DOHH2 (cell line): ENCODE results near the gene IRF2BP2.

Experiments used
- H3F3A ChIP-seq: fragments of 200-600 bp; sonication (generic), shearing (Covaris generic); 2 replicates; pipeline ENCODE4 v1.6.0; 2016; ENCODE audit warnings: antibody characterized with exemption, mild to moderate bottlenecking; ENCODE audit not compliant: control insufficient read depth, insufficient read depth
- H3K27ac ChIP-seq: fragments of 200-600 bp; sonication (generic); 2 replicates; pipeline ENCODE4 v1.5.1; 2014; ENCODE audit warnings: low read depth, mild to moderate bottlenecking, low read length, moderate library complexity
- H3K27me3 ChIP-seq: fragments of 200-600 bp; sonication (generic); 2 replicates; pipeline ENCODE4 v1.6.1; 2014; ENCODE audit warnings: mild to moderate bottlenecking, low read length, mixed read lengths; ENCODE audit not compliant: control insufficient read depth
- H3K36me3 ChIP-seq: fragments of 200-600 bp; sonication (generic); 2 replicates; pipeline ENCODE4 v1.6.1; 2014; ENCODE audit warnings: mild to moderate bottlenecking, low read length, moderate library complexity, mixed read lengths; ENCODE audit not compliant: control insufficient read depth
- H3K4me1 ChIP-seq: fragments of 200-600 bp; sonication (generic); 2 replicates; pipeline ENCODE4 v1.6.1; 2014; ENCODE audit warnings: mild to moderate bottlenecking, low read length, mixed read lengths; ENCODE audit not compliant: control insufficient read depth
- H3K4me2 ChIP-seq: fragments of 200-600 bp; sonication (generic); 2 replicates; pipeline ENCODE4 v1.6.0; 2014; ENCODE audit warnings: mild to moderate bottlenecking, low read length, moderate library complexity
- H3K4me3 ChIP-seq: fragments of 200-600 bp; sonication (generic); 2 replicates; pipeline ENCODE4 v1.5.1; 2014; ENCODE audit warnings: mild to moderate bottlenecking, low read length, mixed read lengths
- H3K79me2 ChIP-seq: fragments of 200-600 bp; sonication (generic); 2 replicates; pipeline ENCODE4 v1.6.1; 2014; ENCODE audit warnings: mild to moderate bottlenecking, low read length, mixed read lengths; ENCODE audit not compliant: control insufficient read depth
- H3K9me2 ChIP-seq: fragments of 200-600 bp; sonication (generic); replicated peaks from 2 replicates; pipeline ENCODE4 v1.6.1; 2014; ENCODE audit warnings: mild to moderate bottlenecking, low read length, mixed read lengths; ENCODE audit not compliant: control insufficient read depth
- H3K9me3 ChIP-seq: fragments of 200-600 bp; sonication (generic); 2 replicates; pipeline ENCODE4 v1.6.1; 2014; ENCODE audit warnings: antibody characterized with exemption, low read length, mixed read lengths; ENCODE audit not compliant: control insufficient read depth, insufficient read depth
- H4K20me1 ChIP-seq: fragments of 200-600 bp; sonication (generic); 2 replicates; pipeline ENCODE4 v1.6.0; 2014; ENCODE audit warnings: low read depth, mild to moderate bottlenecking, antibody characterized with exemption, low read length, moderate library complexity; ENCODE audit not compliant: control insufficient read depth, insufficient read depth
- CTCF ChIP-seq: fragments of 200-600 bp; sonication (generic); IDR thresholded peaks from one replicate; pipeline ENCODE4 v1.5.1; 2014; ENCODE audit warnings: antibody characterized with exemption, mild to moderate bottlenecking, low read depth, low read length; ENCODE audit not compliant: poor library complexity, severe bottlenecking
- EZH2phosphoT487 ChIP-seq: fragments of 200-600 bp; sonication (generic); IDR thresholded peaks from 2 replicates; pipeline ENCODE4 v1.6.1; 2017; ENCODE audit warnings: borderline replicate concordance, mild to moderate bottlenecking, antibody characterized with exemption, low read length, moderate library complexity, mixed read lengths

IRF2BP2 gene

GRCh38 chr1:234570329-234571120 is 39.5 kb downstream of the IRF2BP2 start:
- no peaks in the 10 kb centered on the region for H3K4me1 ChIP-seq
- TF ChIP-seq EZH2phosphoT487 (no peak), CTCF (no peak)
- no peaks in the 10 kb centered on the region for H3K9me2 ChIP-seq
- no peak overlapping the region for H3K4me2 ChIP-seq
- no peak overlapping the region for H3K27ac ChIP-seq
- no peaks in the 10 kb centered on the region for H3K79me2 ChIP-seq
- H3K36me3 ChIP-seq = no peaks in the 10 kb centered on the region
- H3K27me3 ChIP-seq = peaks cover 9% of the 10 kb centered on the region; the same call in 1 of the 2 replicates
- H3K9me3 ChIP-seq = no peaks in the 10 kb centered on the region
- no peak overlapping the region for H3K4me3 ChIP-seq
- no peaks in the 10 kb centered on the region for H3F3A ChIP-seq
- H4K20me1 ChIP-seq = no peaks in the 10 kb centered on the region

- no peak overlapping the region for H3K27ac ChIP-seq
- no peaks in the 10 kb centered on the region for H3K9me2 ChIP-seq
- no peaks in the 10 kb centered on the region for H3K9me3 ChIP-seq
- no peak overlapping the region for H3K4me3 ChIP-seq
- no peaks in the 10 kb centered on the region for H4K20me1 ChIP-seq
- H3K4me2 ChIP-seq = no peak overlapping the region
- TF ChIP-seq EZH2phosphoT487 (no peak), CTCF (no peak)
- no peaks in the 10 kb centered on the region for H3K36me3 ChIP-seq
- H3K79me2 ChIP-seq = no peaks in the 10 kb centered on the region
- H3F3A ChIP-seq = no peaks in the 10 kb centered on the region
- H3K27me3 ChIP-seq = peaks cover 8% of the 10 kb centered on the region; the same call in 1 of the 2 replicates
- no peaks in the 10 kb centered on the region for H3K4me1 ChIP-seq
Observed at GRCh38 chr1:234568345-234568744, 41.6 kb downstream of the IRF2BP2 start.

GRCh38 chr1:234565132-234565531 is 44.8 kb downstream of the IRF2BP2 start:
- Histone ChIP-seq H3K4me2 (no peak overlapping the region), H3K36me3 (no peaks in the 10 kb centered on the region), H3K27me3 (peaks cover 6% of the 10 kb centered on the region; the same call in 1 of the 2 replicates), H3K9me3 (no peaks in the 10 kb centered on the region), H3K4me1 (no peaks in the 10 kb centered on the region), H3K79me2 (no peaks in the 10 kb centered on the region), H3K4me3 (no peak overlapping the region), H4K20me1 (no peaks in the 10 kb centered on the region), H3K9me2 (no peaks in the 10 kb centered on the region), H3K27ac (no peak overlapping the region), H3F3A (no peaks in the 10 kb centered on the region)
- TF ChIP-seq CTCF = no peak
- no peak for TF ChIP-seq EZH2phosphoT487
